Activated CD8-positive, alpha-beta memory T cell treated with anti-CD3 and anti-CD28 coated beads, Interleukin-2, amount 50 U/mL, for 48 hours (primary cell): ENCODE measurements around the gene TMEM219.
"Not testable (repeated sequence)": the region's sequence is repeated elsewhere in the genome, so short reads cannot be mapped to it uniquely, and the experiment has no call there.

Source experiments
- DNase-seq: peaks from one replicate; pipeline ENCODE4 v3.0.0-alpha.2; 2020

Gene TMEM219

GRCh38 chr16:29961479-29962343 is at the start of gene TMEM219:
Gene TMEM219, plus strand, starts transcription at chr16:29962079. Its CDS starts 1,065 bp downstream, at chr16:29963144.
- DNase-seq: peak; percentile 98

GRCh38 chr16:29912087-29912486 is 49.8 kb upstream of the TMEM219 start:
- DNase-seq: no peak

- no peak for DNase-seq
Observed at GRCh38 chr16:29913514-29913913, 48.4 kb upstream of the TMEM219 start.

- DNase-seq: no peak
Observed at GRCh38 chr16:29915590-29916247, 46.2 kb upstream of the TMEM219 start.

GRCh38 chr16:29916979-29917378 is 44.9 kb upstream of the TMEM219 start:
- no peak for DNase-seq

DNA sequence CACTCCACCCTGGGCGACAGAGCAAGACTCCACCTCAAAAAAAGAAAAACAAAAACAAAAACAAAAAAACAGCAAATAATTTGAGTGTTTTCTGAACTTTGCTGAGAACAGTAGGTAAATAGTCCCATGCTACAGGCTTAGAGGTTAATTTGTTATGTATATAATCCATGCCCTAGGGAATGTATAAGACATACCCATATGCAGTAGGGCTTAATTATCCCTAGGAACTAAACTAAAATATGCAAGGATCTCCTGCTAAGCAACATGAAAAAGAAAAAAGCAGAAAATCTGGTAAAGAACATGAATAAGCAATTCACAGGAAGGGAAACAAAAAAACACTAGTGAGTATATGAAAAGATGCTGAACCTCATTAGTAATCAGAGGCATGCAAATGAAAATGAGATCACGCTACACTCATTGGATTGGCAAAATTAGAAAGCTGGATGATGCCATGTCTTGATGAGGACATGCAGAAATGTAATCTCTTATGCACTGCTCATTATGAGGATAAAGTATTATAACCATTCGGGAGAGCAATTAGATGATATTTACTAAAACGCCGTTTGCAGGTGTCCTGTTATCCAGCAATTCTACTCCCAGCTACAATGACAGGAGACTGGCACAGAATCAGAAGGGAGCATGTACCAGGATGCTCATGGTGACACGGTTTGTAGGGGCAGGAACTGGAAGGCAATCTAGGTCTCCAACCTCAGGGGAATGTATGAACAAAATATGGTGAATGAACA is 41.4 kb upstream of the TMEM219 start:
- DNase-seq: no peak

DNA sequence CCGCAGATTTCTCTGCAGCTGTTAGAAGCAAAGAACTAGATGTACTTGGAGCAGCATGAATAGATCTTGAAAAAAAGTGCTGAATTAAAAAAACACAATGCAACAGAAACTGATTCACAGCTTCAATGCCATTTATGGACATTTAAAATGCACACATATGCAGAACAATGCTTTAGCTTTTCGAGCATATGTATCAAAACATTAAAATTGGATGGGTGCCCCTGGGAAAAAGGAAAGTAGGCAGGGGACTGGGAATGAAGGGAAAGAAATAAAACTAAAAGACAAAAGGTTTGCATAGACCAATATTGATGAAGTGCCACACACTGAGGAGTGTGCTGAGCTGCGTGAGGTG is 40.9 kb upstream of the TMEM219 start:
- no peak for DNase-seq

GRCh38 chr16:29922326-29922725 is 39.6 kb upstream of the TMEM219 start:
- DNase-seq: no peak

- DNase-seq: no peak
Observed at GRCh38 chr16:29922986-29923501, 38.8 kb upstream of the TMEM219 start.

DNA sequence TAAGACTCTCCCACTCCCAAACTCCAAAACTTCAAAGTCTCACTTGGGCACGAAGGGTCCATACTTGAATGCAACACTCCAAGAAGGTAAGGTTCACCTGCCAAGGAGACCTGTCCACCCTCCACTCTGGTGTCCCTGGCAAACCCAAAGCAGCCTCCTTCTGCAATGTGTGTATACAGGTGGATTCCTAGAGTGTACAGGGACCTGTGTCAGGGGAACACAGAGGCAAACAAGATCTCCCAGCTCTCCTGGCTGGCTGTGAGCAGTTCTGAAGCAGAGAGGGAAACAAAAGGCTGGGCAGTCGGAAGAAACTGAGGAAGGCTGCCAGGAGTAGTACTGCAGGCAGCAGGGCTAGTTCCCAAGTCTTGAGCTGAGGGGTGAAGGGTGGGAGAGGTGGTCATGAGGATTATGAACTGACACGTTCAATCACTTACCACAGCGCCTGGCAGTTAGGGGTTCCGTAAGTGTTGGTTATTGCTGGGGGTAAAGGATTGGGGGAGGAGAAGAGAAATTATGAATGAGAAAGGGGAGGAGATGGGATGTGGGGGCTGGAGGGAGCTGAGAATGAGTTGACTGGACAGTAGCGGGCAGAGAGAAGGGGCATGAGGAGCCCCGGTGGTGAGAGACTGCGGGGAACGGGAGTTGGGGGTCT is 36.6 kb upstream of the TMEM219 start:
- no peak for DNase-seq

DNA sequence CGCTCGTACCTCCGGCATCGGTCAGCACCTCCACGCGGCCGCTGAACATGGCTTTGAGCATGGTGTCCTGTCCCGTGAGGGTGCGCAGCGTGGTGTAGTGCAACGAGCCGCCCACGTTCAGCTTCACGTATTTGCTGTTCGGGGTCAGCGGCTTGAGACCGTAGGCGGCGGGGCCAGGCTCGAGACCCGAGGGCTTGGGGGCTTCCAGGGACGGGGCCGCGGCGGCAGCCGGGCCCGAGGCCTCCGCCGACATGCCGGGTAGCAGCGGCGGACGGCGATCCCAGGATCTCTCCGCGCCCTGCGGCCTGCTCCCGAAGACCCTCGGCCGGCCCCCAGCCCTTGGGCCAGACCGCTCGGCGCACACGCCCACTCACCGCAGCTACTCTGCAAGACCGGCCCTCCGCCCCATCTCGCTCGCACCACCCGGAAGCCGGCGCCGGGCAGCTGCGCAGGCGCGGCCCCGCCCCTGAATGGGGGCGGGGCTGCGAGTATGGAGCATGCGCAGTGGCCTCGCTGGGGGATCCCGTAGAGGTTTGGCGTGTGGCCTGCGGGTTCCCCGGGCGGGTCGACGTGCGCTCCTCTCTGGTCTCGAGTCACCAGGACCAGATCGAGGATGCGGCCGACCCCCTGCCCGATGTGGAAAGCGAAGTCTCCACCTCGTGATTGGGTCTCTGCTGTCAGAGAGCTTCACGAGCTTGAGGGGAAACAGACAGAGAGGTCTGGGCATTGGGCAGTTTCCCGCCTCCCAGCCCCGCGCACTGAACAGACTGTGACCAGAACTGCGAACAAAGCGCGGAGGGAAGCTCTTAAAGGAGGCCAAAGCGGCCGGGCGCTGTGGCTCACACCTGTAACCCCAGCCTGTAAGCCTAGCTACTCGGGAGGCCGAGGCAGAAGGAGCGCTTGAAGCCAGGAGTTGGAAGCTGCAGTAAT is 35.8 kb upstream of the TMEM219 start, which contains the start of gene KCTD13:
KCTD13 (minus strand) TSS at position 446 of the 930 bp plus-strand sequence; CDS start at position 253, 193 bp downstream.
- DNase-seq: peak; percentile 99

GRCh38 chr16:29926711-29927052 is 35.2 kb upstream of the TMEM219 start:
- no peak for DNase-seq

GRCh38 chr16:29927070-29927905 is 34.6 kb upstream of the TMEM219 start:
- no peak for DNase-seq

GRCh38 chr16:29931750-29932149 is 30.1 kb upstream of the TMEM219 start:
- not testable (repeated sequence) for DNase-seq

- no peak for DNase-seq
Observed at GRCh38 chr16:29940656-29941055, 21.2 kb upstream of the TMEM219 start.

DNA sequence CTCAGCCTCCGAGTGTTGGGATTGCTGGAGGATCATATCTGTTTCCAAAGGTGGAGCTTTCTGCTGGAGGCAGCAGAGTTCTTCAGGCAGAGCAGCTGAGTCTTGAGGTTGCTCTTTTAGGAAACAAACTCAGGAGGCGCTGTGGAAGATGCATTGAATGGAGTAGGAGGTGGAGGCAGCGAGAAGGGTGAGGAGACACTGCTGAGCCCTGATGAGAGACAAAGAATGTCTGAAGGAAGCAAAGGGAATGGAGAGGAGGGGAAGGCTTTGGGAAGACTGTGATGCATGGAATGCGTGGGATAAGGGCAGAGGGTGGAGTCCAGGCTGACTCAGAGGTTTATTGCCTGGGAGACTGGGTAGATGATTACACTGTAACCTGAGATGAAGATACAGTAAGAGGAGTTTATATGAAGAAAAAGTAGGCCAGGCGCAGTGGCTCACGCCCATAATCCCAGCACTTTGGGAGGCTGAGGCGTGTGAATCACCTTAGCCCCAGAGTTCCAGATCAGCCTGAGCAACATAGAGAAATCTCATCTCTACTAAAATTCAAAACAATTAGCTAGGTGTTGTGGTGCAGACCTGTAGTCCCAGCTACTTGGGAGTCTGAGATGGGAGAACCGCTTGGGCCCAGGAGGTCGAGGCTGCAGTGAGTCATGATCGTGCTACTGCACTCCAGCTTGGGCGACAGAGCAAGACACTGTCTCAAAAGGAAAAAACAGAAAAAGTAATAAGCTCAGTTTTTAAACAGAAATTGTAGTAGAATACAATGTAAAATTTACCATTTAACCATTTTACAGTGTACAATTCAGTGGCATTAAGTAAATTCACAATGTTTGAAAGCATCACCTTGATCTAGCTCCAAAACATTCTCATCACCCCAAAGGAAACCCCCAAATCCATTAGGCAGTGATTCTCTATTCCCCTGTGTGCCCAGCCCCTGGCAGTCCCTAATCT is 17.8 kb upstream of the TMEM219 start:
- no peak for DNase-seq

DNA sequence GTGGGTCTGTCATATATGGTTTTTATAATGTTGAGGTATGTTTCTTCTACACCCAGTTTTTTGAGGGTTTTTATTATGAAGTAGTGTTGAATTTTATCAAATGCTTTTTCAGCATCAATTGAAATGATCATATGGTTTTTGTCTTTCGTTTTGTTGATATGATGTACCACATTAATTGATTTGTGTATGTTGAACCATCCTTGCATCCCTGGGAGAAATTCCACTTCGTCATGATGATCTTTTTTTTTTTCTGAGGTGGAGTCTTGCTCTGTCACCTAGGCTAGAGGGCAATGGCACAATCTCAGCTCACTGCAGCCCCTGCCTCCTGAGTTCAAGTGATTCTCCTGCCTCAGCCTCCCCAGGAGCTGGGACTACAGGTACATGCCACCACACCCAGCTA is 14.0 kb upstream of the TMEM219 start:
- DNase-seq: no peak

GRCh38 chr16:29950806-29951461 is 10.9 kb upstream of the TMEM219 start:
- DNase-seq: no peak
